ENCODE results near the gene GNG12. TPM values are rescaled to one million over a fixed set of nuclear protein-coding genes. Genes with fewer than 3 reads are reported as not detected.

The GNG12 gene
- total and polyA plus RNA-seq, 10 donors = 15.2 to 102 (median 76.2) TPM

DNA sequence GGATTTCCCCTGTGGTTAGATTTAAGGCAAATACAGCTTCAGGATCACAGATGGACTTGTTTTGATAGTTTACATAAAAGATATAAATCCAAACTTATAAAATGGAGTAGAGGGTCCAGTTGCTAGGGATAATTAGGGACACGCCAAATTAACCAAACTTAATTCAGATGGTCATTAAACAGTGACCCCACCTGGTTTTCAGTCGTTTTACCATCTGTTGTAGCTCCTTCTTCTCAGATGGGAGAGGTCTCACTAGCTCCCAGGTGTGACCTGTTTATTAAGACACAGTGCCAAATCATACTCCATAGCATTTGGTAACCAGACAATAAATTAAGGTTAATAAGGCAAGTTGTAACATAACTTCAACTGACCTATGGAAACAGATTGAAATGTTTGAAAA is 156.3 kb downstream of the GNG12 start:
- 73 to 86% (median 78%) methylated on average over 2 of the region's 2 CpGs for WGBS, 5 donors
- H3K9me3 ChIP-seq = no peaks in the 10 kb centered on the region
- H3K27me3 ChIP-seq (replicated peaks in 1 of 7) = no peaks in the 10 kb centered on the region
- TF ChIP-seq POLR2AphosphoS5 (IDR thresholded peaks at IDR 0.05) = no peak
- H3K36me3 ChIP-seq = no peaks in the 10 kb centered on the region
- no peak for DNase-seq
- H3K4me3 ChIP-seq = no peak overlapping the region
- peaks cover 0 to 19% (median 8%) of the 10 kb centered on the region in 6 donors for H3K4me1 ChIP-seq
- H3K27ac ChIP-seq = no peak overlapping the region
- intact Hi-C loops (cut with DNase I; ENCODE audit: low total_unique reads) = no loop called here

DNA sequence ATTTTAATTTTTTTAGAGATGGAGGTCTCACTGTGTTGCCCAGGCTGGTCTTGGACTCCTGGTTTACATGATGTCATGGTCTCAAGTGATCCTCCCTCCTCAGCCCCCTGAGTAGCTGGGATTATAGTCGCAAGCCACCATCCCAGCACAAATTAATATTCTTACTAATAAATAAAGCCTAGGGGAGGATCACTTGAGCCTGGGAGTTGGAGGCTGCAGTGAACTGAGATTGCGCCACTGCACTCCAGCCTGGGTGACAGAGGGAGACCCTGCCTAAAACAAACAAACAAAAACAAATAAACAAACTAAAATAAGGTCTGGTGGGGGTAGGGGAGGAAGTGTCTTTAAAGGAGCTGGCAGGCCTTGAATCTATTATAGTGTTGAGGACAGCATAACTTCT is 157.0 kb downstream of the GNG12 start:
- WGBS, 5 donors = 91 to 97% (median 94%) methylated on average over 2 of the region's 2 CpGs
- Histone ChIP-seq H3K4me1 (peaks cover 0 to 19% (median 8%) of the 10 kb centered on the region in 6 donors), H3K27me3 (replicated peaks in 1 of 7) (no peaks in the 10 kb centered on the region), H3K27ac (no peak overlapping the region), H3K9me3 (no peaks in the 10 kb centered on the region), H3K36me3 (no peaks in the 10 kb centered on the region), H3K4me3 (no peak overlapping the region)
- intact Hi-C loops (cut with DNase I; ENCODE audit: low total_unique reads) = no loop called here
- no peak for DNase-seq
- TF ChIP-seq POLR2A (IDR thresholded peaks at IDR 0.05) (no peak), POLR2AphosphoS5 (IDR thresholded peaks at IDR 0.05) (no peak)
- TF ChIP-seq, protein P1, sequence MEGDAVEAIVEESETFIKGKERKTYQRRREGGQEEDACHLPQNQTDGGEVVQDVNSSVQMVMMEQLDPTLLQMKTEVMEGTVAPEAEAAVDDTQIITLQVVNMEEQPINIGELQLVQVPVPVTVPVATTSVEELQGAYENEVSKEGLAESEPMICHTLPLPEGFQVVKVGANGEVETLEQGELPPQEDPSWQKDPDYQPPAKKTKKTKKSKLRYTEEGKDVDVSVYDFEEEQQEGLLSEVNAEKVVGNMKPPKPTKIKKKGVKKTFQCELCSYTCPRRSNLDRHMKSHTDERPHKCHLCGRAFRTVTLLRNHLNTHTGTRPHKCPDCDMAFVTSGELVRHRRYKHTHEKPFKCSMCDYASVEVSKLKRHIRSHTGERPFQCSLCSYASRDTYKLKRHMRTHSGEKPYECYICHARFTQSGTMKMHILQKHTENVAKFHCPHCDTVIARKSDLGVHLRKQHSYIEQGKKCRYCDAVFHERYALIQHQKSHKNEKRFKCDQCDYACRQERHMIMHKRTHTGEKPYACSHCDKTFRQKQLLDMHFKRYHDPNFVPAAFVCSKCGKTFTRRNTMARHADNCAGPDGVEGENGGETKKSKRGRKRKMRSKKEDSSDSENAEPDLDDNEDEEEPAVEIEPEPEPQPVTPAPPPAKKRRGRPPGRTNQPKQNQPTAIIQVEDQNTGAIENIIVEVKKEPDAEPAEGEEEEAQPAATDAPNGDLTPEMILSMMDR (IDR thresholded peaks at IDR 0.05 in 8 of 11, conservative IDR thresholded peaks at IDR 0.05 in 3 of 11) = no peak

DNA sequence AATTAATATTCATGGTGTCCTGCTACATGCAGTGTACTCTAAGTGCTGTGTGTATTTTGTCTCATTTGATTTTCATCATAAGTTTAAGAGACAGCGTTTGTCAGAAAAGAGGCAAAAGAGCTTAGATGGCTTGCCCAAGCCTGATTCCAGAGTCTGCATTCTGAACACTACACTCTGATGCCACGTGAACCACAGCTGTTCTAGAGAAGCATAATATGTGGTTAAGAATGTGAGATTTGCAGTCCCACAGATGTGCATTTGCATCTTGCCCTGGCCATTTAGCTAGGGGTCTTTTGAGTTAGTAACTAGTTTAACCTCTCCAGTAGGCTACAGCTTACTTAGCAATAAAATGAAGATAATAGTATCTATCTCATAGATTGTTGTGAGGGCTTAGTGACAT is 157.5 kb downstream of the GNG12 start:
- intact Hi-C loops (cut with DNase I; ENCODE audit: low total_unique reads) = no loop called here
- H3K9me3 ChIP-seq = no peaks in the 10 kb centered on the region

DNA sequence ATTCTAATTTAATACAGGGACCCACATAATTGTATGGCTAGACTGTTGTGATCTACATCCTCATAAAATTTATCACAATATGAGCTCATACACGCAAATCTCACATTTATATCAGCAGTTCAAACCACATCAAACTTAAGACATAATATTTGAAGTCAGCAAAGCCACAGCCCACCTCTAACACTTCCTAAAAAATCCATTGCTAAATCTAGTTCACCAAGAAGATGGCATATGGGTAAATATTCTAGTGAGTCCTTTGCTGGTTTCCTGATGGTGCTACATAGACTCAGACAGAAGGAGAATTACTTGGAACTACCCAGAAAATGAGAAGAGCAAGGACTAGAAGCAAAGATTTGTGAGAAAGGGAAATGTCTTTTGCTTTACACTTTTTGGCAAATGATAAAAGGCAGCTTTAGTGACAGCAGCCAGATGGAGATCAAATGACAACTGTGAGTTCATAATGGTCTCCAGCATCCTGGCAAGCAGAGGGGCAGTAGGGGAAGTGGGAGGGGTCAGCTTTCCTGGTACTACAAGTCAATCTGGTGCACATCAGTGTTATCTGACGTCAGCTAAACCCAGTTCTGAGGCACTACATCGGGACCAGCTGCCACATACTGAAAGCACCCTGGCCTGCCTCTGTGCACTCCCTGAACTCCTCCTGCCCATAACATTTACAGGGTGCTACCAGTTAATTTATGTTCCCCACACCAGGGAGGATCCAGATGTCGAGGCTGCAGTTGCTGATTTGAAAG is 158.8 kb downstream of the GNG12 start:
- Histone ChIP-seq H3K36me3 (no peaks in the 10 kb centered on the region), H3K4me3 (no peak overlapping the region), H3K27ac (peak overlapping the region in 5 of 8 donors; percentile 3 to 59 (median 26)), H3K27me3 (replicated peaks in 1 of 7) (no peaks in the 10 kb centered on the region), H3K4me1 (peaks cover 0 to 19% (median 8%) of the 10 kb centered on the region in 6 donors), H3K9me3 (no peaks in the 10 kb centered on the region)
- intact Hi-C loops (cut with DNase I; ENCODE audit: low total_unique reads) = no loop called here
- TF ChIP-seq POLR2AphosphoS5 (IDR thresholded peaks at IDR 0.05) (peak in 1 of 3 donors; percentile 33), POLR2A (IDR thresholded peaks at IDR 0.05) (no peak)
- 4 to 14% (median 10%) methylated on average over 4 of the region's 4 CpGs for WGBS, 5 donors
- DNase-seq = no peak

More for the DNA sequence above, 157.5 kb downstream of the GNG12 start:
- WGBS, 5 donors = 59 to 81% (median 65%) methylated on average over 2 of the region's 2 CpGs
- no peak for DNase-seq
- Histone ChIP-seq H3K4me3 (no peak overlapping the region), H3K36me3 (no peaks in the 10 kb centered on the region), H3K27me3 (replicated peaks in 1 of 7) (no peaks in the 10 kb centered on the region), H3K4me1 (peaks cover 0 to 19% (median 8%) of the 10 kb centered on the region in 6 donors), H3K27ac (peak overlapping the region in 2 of 8 donors; percentile 26 to 50)
- TF ChIP-seq, protein P1 (IDR thresholded peaks at IDR 0.05 in 8 of 11, conservative IDR thresholded peaks at IDR 0.05 in 3 of 11) = no peak
- no peak for TF ChIP-seq POLR2A (IDR thresholded peaks at IDR 0.05)
- no peak for TF ChIP-seq POLR2AphosphoS5 (IDR thresholded peaks at IDR 0.05)

DNA sequence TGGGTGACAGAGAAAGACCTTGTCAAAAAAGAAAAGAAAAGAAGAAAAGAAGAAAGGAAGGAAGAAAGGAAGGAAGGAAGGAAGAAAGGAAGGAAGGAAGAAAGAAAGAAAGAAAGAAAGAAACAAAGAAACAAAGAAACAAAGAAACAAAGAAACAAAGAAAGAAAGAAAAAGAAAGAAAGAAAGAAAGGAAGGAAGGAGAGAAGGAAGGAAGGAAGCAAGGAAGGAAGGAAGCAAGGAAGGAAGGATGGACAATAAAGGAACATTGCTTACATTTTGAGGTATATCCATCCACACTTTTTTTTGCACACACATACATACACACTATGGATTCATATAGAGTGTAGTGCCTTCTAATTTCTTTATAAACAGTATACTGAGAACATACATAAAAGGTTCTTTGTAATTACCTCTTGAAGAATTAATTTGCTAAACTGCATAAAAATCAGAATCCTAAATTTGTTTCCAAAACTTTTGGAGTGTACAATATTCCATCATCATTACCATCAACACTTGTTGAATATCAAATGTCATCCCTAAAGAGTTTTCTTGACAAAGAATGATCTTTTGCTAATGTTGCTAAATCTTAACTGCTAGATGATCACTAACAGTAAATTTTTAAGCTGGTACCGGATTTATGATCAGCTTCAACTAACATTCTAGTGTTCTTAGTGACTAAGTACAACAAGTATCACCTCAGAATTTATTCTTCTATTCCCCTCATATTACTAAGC is 159.6 kb downstream of the GNG12 start:
- Histone ChIP-seq H3K36me3 (no peaks in the 10 kb centered on the region), H3K9me3 (no peaks in the 10 kb centered on the region), H3K4me3 (no peak overlapping the region), H3K4me1 (peaks cover 0 to 19% (median 8%) of the 10 kb centered on the region in 6 donors), H3K27me3 (replicated peaks in 1 of 7) (peaks cover 0 to 5% (median 0%) of the 10 kb centered on the region in 7 donors), H3K27ac (peak overlapping the region in 3 of 8 donors; percentile 3 to 59 (median 5))
- 81 to 88% (median 84%) methylated on average over 1 of the region's 1 CpG for WGBS, 5 donors
- intact Hi-C loops (cut with DNase I; ENCODE audit: low total_unique reads) = no loop called here
- no peak for DNase-seq
- TF ChIP-seq POLR2AphosphoS5 (IDR thresholded peaks at IDR 0.05) (no peak), POLR2A (IDR thresholded peaks at IDR 0.05) (no peak)
- TF ChIP-seq, protein P1 (IDR thresholded peaks at IDR 0.05 in 8 of 11, conservative IDR thresholded peaks at IDR 0.05 in 3 of 11) = no peak
